EH (cell line): ENCODE measurements around the gene CORO2B.
A peak's percentile ranks its signal among the peaks of the same experiment; 100 is the strongest.

Source experiments
- DNase-seq: peaks from one replicate; pipeline ENCODE4 v3.0.0-alpha.2; 2015; ENCODE audit warnings: low read depth

The CORO2B gene

GRCh38 chr15:68775671-68776476 is 197.1 kb downstream of the CORO2B start:
- peak; percentile 16 for DNase-seq

- no peak for DNase-seq
These were observed 197.9 kb downstream of the CORO2B start for GRCh38 chr15:68776477-68777270.
